ENCODE data around the gene PIGT.

The PIGT gene

DNA sequence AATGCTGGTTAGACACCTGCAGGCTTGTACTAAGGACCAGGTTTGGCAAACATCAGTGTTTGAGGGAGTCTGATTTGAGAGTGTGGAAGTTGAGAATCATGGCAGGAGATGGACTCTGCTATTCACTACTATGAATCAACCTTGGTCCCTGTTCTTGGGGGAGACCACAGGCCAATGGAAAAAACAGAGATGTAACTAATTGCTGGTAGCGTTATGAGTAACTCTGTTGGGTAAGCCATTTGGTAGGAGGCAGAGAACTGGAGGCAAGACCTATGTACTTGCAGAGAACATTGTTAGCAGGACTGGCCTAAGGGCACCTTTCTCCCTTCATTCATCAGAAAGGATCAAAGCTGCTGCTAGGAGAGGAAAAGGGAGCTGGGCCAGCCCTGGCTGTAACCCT is 45.3 kb downstream of the PIGT start:
- TF ChIP-seq, protein P1, sequence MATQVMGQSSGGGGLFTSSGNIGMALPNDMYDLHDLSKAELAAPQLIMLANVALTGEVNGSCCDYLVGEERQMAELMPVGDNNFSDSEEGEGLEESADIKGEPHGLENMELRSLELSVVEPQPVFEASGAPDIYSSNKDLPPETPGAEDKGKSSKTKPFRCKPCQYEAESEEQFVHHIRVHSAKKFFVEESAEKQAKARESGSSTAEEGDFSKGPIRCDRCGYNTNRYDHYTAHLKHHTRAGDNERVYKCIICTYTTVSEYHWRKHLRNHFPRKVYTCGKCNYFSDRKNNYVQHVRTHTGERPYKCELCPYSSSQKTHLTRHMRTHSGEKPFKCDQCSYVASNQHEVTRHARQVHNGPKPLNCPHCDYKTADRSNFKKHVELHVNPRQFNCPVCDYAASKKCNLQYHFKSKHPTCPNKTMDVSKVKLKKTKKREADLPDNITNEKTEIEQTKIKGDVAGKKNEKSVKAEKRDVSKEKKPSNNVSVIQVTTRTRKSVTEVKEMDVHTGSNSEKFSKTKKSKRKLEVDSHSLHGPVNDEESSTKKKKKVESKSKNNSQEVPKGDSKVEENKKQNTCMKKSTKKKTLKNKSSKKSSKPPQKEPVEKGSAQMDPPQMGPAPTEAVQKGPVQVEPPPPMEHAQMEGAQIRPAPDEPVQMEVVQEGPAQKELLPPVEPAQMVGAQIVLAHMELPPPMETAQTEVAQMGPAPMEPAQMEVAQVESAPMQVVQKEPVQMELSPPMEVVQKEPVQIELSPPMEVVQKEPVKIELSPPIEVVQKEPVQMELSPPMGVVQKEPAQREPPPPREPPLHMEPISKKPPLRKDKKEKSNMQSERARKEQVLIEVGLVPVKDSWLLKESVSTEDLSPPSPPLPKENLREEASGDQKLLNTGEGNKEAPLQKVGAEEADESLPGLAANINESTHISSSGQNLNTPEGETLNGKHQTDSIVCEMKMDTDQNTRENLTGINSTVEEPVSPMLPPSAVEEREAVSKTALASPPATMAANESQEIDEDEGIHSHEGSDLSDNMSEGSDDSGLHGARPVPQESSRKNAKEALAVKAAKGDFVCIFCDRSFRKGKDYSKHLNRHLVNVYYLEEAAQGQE (IDR thresholded peaks at IDR 0.05; ENCODE audit: insufficient read depth in 1 of 2, low read depth in 2 of 2, low read length in 2 of 2) = no peak
- TF ChIP-seq SIN3A (IDR thresholded peaks at IDR 0.05; ENCODE audit: borderline replicate concordance, insufficient read depth, low read length) (no peak), TAF1 (IDR thresholded peaks at IDR 0.05; ENCODE audit: borderline replicate concordance, insufficient read depth, low read length) (no peak), POLR2AphosphoS5 (IDR thresholded peaks at IDR 0.05; ENCODE audit: low read depth, low read length) (no peak), FOXP2 (optimal IDR thresholded peaks at IDR 0.05; ENCODE audit: borderline replicate concordance, extremely low read depth, extremely low read length, insufficient read depth) (no peak)

GRCh38 chr20:45462711-45463509 is 47.0 kb downstream of the PIGT start:
- no peak for TF ChIP-seq POLR2AphosphoS5 (IDR thresholded peaks at IDR 0.05; ENCODE audit: low read depth, low read length)
- no peak for TF ChIP-seq FOXP2 (optimal IDR thresholded peaks at IDR 0.05; ENCODE audit: borderline replicate concordance, extremely low read depth, extremely low read length, insufficient read depth)
- TF ChIP-seq TAF1 (IDR thresholded peaks at IDR 0.05; ENCODE audit: borderline replicate concordance, insufficient read depth, low read length) = no peak
- TF ChIP-seq, protein P1 (IDR thresholded peaks at IDR 0.05; ENCODE audit: insufficient read depth in 1 of 2, low read depth in 2 of 2, low read length in 2 of 2) = no peak
- TF ChIP-seq SIN3A (IDR thresholded peaks at IDR 0.05; ENCODE audit: borderline replicate concordance, insufficient read depth, low read length) = no peak

DNA sequence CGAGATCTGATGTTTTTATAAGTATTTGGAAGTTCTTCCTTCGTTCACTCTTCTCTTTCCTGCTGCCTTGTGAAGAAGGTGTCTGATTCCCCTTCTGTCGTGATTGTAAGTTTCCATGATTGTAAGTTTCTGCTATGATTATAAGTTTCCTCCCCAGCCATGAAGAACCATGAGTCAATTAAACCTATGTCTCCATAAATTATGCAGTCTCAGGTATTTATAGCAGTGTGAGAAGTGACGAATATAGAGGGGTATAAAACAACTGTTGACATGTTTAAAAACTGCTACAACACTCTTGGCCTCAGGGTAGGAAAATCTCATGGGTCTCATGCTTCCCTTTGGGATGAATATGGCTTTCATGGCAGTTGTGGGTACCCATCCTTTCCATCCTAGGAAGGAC is 47.8 kb downstream of the PIGT start:
- TF ChIP-seq TAF1 (IDR thresholded peaks at IDR 0.05; ENCODE audit: borderline replicate concordance, insufficient read depth, low read length) = no peak
- TF ChIP-seq, protein P1 (IDR thresholded peaks at IDR 0.05; ENCODE audit: insufficient read depth in 1 of 2, low read depth in 2 of 2, low read length in 2 of 2) = no peak
- TF ChIP-seq SIN3A (IDR thresholded peaks at IDR 0.05; ENCODE audit: borderline replicate concordance, insufficient read depth, low read length) = no peak

DNA sequence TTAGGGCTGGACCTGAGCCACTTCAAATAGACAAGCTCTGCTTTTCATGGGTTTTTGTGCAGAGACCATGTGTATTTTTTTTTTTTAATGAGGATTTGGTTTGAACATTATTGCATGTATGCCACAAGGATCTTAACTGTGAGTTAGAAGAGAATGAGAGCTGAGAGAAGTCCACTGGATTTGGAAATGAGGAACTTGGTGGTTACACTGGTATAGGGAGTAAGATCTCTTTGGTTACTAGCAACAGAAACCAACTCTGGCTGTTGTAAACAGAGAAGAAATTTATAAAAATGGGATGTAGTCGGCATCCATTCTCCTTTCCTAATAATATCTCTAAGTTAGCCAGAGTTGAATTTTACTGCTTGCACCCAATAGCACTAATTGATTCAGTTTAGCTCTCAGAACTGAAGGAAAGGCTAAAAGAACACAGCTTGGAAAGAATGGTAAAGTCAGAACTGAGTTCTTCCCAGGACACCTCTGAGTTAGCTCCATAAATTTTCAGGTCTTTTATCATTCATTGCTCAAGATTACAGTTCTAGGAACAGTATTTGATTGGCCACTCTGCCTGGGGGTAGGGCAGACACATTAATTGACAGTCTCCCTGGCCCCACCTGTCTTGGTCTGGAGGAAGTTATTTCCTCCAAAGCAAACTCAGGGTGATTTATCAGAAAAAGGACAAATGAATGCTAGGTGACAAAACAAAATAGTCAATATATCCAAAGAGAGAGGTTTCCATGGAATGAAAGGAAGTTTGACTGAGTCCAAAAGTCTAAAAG is 49.7 kb downstream of the PIGT start:
- TF ChIP-seq TAF1 (IDR thresholded peaks at IDR 0.05; ENCODE audit: borderline replicate concordance, insufficient read depth, low read length) (no peak), FOXP2 (optimal IDR thresholded peaks at IDR 0.05; ENCODE audit: borderline replicate concordance, extremely low read depth, extremely low read length, insufficient read depth) (no peak), POLR2AphosphoS5 (IDR thresholded peaks at IDR 0.05; ENCODE audit: low read depth, low read length) (no peak)
- TF ChIP-seq, protein P1 (IDR thresholded peaks at IDR 0.05; ENCODE audit: insufficient read depth in 1 of 2, low read depth in 2 of 2, low read length in 2 of 2) = no peak

Measured in PFSK-1 (cell line).